K562 (cell line): ENCODE measurements around the gene BRD4. TPM values are rescaled to one million over a fixed set of nuclear protein-coding genes. Genes with fewer than 3 reads are reported as not detected.
A peak's percentile ranks its signal among the peaks of the same experiment; 100 is the strongest.

ENCODE experiments used
- ATAC-seq: fragments of 200-7000 bp; cut with Tn5 transposase; 3 replicates; pipeline ENCODE4 v1.9.1; 2020; ENCODE audit warnings: moderate library complexity
- BruUV-seq: library from RNA; stranded (reverse); fragments of 400-500 nt; replicated peaks from 2 replicates; lab custom pipeline; 2021; lab: Mats Ljungman, UMichigan
- CTCF ChIA-PET: fragments of 300-600 bp; formaldehyde crosslinking; extraction: SDS; loops from one replicate; lab custom pipeline; 2021; ENCODE audit warnings: low intra/inter-chr PET ratio; lab: Yijun Ruan, JAX
- POLR2A ChIA-PET: fragments of 300-600, 350-650 bp; sonication (Branson Sonifier 250); formaldehyde crosslinking; extraction: SDS; loops from one replicate; lab custom pipeline; 2021; ENCODE audit warnings: antibody characterized with exemption, inconsistent platforms; lab: Yijun Ruan, JAX
- DNase-seq, 4 experiments: peaks; one replicate each; pipeline versions ENCODE4 v3.0.0 to v3.0.0-alpha.2; 2011 to 2018; ENCODE audit warnings: low spot score in 3 of 4, mixed read lengths in 3 of 4; ENCODE audit errors: extremely low read depth in 1 of 4
- FAIRE-seq: peaks from 2 replicates; lab custom pipeline; 2011; peaks lifted over from hg19 to GRCh38; lab: Jason Lieb, UNC
- H2AFZ ChIP-seq: 2 replicates; pipeline ENCODE4 v1.6.0; 2011; ENCODE audit warnings: low read depth, low read length, control low read depth, inconsistent platforms
- H3K27ac ChIP-seq: fragments of 200-600 bp; 3 replicates; pipeline ENCODE4 v1.8.0; 2011; ENCODE audit warnings: low read depth, mild to moderate bottlenecking, control low read depth, inconsistent platforms, low read length, moderate library complexity, mixed read lengths; ENCODE audit errors: extremely low read depth
- H3K27me3 ChIP-seq, 2 experiments: fragments of 300-600 bp in 1 of 2; 2 replicates in 1 of 2; 3 replicates in 1 of 2; pipeline versions ENCODE4 v1.6.0 to v1.8.0; 2011; ENCODE audit warnings: inconsistent platforms in 2 of 2, low read length in 2 of 2, mild to moderate bottlenecking in 1 of 2, mixed read lengths in 1 of 2, moderate library complexity in 1 of 2; ENCODE audit not compliant: control insufficient read depth in 2 of 2, insufficient read depth in 2 of 2
- H3K36me3 ChIP-seq: fragments of 300-600 bp; 3 replicates; pipeline ENCODE4 v1.8.0; 2011; ENCODE audit warnings: mild to moderate bottlenecking, low read length, inconsistent platforms; ENCODE audit not compliant: control insufficient read depth, insufficient read depth
- H3K4me1 ChIP-seq, 2 experiments: fragments of 200-600 bp in 1 of 2; replicated peaks in 1 of 2; 2 replicates in 1 of 2; 3 replicates in 1 of 2; pipeline versions ENCODE4 v1.5.1 to v1.8.0; 2011; ENCODE audit warnings: inconsistent platforms in 2 of 2, low read length in 2 of 2, mild to moderate bottlenecking in 1 of 2, mixed read lengths in 1 of 2, moderate library complexity in 1 of 2; ENCODE audit not compliant: control insufficient read depth in 2 of 2, insufficient read depth in 2 of 2
- H3K4me2 ChIP-seq: 2 replicates; pipeline ENCODE4 v1.6.1; 2011; ENCODE audit warnings: low read length, control low read depth, inconsistent platforms, mixed read lengths; ENCODE audit not compliant: insufficient read depth
- H3K4me3 ChIP-seq: fragments of 200-600 bp; sonication (generic), shearing (Covaris generic); 2 replicates; pipeline ENCODE4 v1.5.1; 2016; ENCODE audit warnings: control low read depth, inconsistent platforms
- H3K79me2 ChIP-seq: fragments of 200-600 bp; 3 replicates; pipeline ENCODE4 v1.8.0; 2011; ENCODE audit warnings: low read length, inconsistent platforms; ENCODE audit not compliant: control insufficient read depth, insufficient read depth
- H3K9ac ChIP-seq, 2 experiments: 2 replicates each; pipeline versions ENCODE4 v1.6.0 to v1.6.1; 2011; ENCODE audit warnings: low read depth in 2 of 2, low read length in 2 of 2, control low read depth in 1 of 2, inconsistent platforms in 1 of 2, mild to moderate bottlenecking in 1 of 2, mixed read lengths in 1 of 2; ENCODE audit not compliant: insufficient read depth in 1 of 2
- H3K9me1 ChIP-seq: one replicate; pipeline ENCODE4 v1.6.0; 2011; ENCODE audit warnings: inconsistent platforms, mild to moderate bottlenecking, low read length, moderate library complexity; ENCODE audit not compliant: control insufficient read depth, insufficient read depth
- H3K9me3 ChIP-seq: replicated peaks from 2 replicates; pipeline ENCODE4 v1.5.1; 2011; ENCODE audit warnings: low read depth, low read length, inconsistent platforms; ENCODE audit not compliant: control insufficient read depth, insufficient read depth
- H4K20me1 ChIP-seq: replicated peaks from 2 replicates; pipeline ENCODE4 v1.6.1; 2011; ENCODE audit warnings: low read length, inconsistent platforms, mixed read lengths; ENCODE audit not compliant: control insufficient read depth, insufficient read depth
- POLR2G ChIP-seq: fragments of 200-400 bp; formaldehyde crosslinking; IDR thresholded peaks from 2 replicates; pipeline ENCODE4 v1.6.1; 2017; ENCODE audit warnings: low read depth, mild to moderate bottlenecking, antibody characterized with exemption, low read length, moderate library complexity
- RBFOX2 ChIP-seq: fragments of 200-400 bp; formaldehyde crosslinking; IDR thresholded peaks from 2 replicates; pipeline ENCODE4 v1.6.1; 2017; ENCODE audit warnings: low read depth, mild to moderate bottlenecking, low read length, moderate library complexity
- WGBS: fragments of 100-300 bp; shearing (Covaris generic); methylation state at CpG from one replicate; pipeline ENCODE4 v1.1.6; 2016; ENCODE audit warnings: low coverage, mixed read lengths; ENCODE audit not compliant: insufficient coverage; ENCODE audit errors: missing lambda C conversion rate; 5-methylcytosine and 5-hydroxymethylcytosine counted together
- in situ Hi-C: fragments of 300-500 bp; cut with MboI; formaldehyde crosslinking; loops from 4 replicates; pipeline ENCODE4 v1.15.0; 2018; ENCODE audit warnings: inconsistent platforms, mixed read lengths
- intact Hi-C: fragments of 100-400 bp; cut with micrococcal nuclease; formaldehyde crosslinking; loops from 2 replicates; pipeline ENCODE4 v1.14.2; 2022
- polyA plus RNA-seq, 8 experiments: library from polyadenylated mRNA; depleted of rRNA in 4 of 8; stranded (reverse) in 5 of 8; unstranded in 3 of 8; fragments of >200 nt; fragmentation: Nextera tagmentation in 2 of 8; fragmentation: Illumina TruSeq in 1 of 8; extraction: Ambion mirVana in 2 of 8; extraction: Trizol in 1 of 8; gene quantifications; 2 replicates each; pipeline versions ENCODE4 v1.2.1 to v1.2.3, GENCODE V29; 2011 to 2014; ENCODE audit warnings: inconsistent platforms in 1 of 8, missing spikeins in 1 of 8
- total RNA-seq, 7 experiments: library from RNA; depleted of rRNA in 6 of 7; stranded (reverse); fragments of >200 nt in 6 of 7; fragmentation: Illumina TruSeq in 2 of 7; extraction: Trizol in 2 of 7; gene quantifications; 2 replicates each; pipeline versions ENCODE4 v1.2.1 to v1.2.3, GENCODE V29; 2011 to 2021; ENCODE audit warnings: low replicate concordance in 1 of 7
- TF ChIP-seq, protein P1 (sequence below): IDR thresholded peaks from 2 replicates; pipeline ENCODE4 v1.6.1; 2012; ENCODE audit warnings: low read depth, low read length, improper control_type of control experiment, borderline replicate concordance

BRD4 gene
- total and polyA plus RNA-seq, 9 of the 15 experiments (the other 6 are each of a cell fraction or from before 2014, with no cell fraction given) = 1.8 to 105 (median 15.6) TPM

DNA sequence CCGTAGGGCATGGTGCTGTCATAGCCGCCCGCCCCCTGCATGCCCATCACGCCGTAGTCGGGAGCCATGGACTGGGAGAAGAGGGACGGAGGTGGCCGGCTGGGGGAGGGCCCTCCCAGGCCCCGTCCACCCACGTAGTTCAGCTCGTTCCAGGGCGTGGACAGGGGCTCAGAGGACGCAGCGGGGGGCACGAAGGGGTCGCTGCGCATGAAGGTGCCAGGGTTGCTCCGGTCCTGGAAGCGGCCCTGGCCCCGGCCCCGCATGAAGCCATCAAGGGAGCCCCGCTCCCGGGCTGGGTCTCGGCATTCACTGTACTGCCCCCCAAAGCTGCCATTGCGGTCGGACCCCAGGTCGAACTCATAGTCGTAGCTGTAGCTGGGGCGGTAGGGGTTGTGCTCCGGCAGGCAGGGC is 40.6 kb upstream of the BRD4 start:
- H3K9ac ChIP-seq = peak overlapping the region in 1 of 2 experiments; percentile 9; a peak in 1 of 4 replicates
- ChIA-PET CTCF (no interaction called here), POLR2A (interaction anchor here (0.6 to 3.0 kb wide), 3 partner anchors 11 to 37 kb away, joined by 3 to 10 read pairs (median 3); no protein-coding TSS in a partner anchor)
- H4K20me1 ChIP-seq = peaks cover 27% of the 10 kb centered on the region
- FAIRE-seq (no peak), ATAC-seq (no peak), DNase-seq (no peak)
- peaks cover 49% of the 10 kb centered on the region for H3K79me2 ChIP-seq
- H3K4me2 ChIP-seq = no peak overlapping the region
- peaks cover 3% of the 10 kb centered on the region for H3K9me1 ChIP-seq
- intact Hi-C loops (no loop called here), in situ Hi-C loops (no loop called here)
- H2AFZ ChIP-seq = no peak overlapping the region
- no peaks in the 10 kb centered on the region for H3K9me3 ChIP-seq
- BruUV-seq = no TSS peak
- H3K4me3 ChIP-seq = no peak overlapping the region
- WGBS = 98% methylated on average over 21 of the region's 30 CpGs
- H3K4me1 ChIP-seq = peaks cover 11 to 44% of the 10 kb centered on the region in 2 experiments
- no peaks in the 10 kb centered on the region for H3K27me3 ChIP-seq
- peaks cover 84% of the 10 kb centered on the region; the same call in 2 of the 3 replicates for H3K36me3 ChIP-seq
- TF ChIP-seq, protein P1, sequence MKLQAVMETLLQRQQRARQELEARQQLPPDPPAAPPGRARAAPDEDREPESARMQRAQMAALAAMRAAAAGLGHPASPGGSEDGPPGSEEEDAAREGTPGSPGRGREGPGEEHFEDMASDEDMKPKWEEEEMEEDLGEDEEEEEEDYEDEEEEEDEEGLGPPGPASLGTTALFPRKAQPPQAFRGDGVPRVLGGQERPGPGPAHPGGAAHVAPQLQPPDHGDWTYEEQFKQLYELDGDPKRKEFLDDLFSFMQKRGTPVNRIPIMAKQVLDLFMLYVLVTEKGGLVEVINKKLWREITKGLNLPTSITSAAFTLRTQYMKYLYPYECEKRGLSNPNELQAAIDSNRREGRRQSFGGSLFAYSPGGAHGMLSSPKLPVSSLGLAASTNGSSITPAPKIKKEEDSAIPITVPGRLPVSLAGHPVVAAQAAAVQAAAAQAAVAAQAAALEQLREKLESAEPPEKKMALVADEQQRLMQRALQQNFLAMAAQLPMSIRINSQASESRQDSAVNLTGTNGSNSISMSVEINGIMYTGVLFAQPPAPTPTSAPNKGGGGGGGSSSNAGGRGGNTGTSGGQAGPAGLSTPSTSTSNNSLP = no peak
- peak; percentile 54; the same call in 1 of the 2 replicates for TF ChIP-seq POLR2G
- peak; percentile 60 for TF ChIP-seq RBFOX2
- no peak overlapping the region for H3K27ac ChIP-seq
